ENCODE data around the gene IDE. TPM values are rescaled to one million over a fixed set of nuclear protein-coding genes. Genes with fewer than 3 reads are reported as not detected.
A peak's percentile ranks its signal among the peaks of the same experiment; 100 is the strongest.

IDE gene
- total RNA-seq: 14.1 TPM

DNA sequence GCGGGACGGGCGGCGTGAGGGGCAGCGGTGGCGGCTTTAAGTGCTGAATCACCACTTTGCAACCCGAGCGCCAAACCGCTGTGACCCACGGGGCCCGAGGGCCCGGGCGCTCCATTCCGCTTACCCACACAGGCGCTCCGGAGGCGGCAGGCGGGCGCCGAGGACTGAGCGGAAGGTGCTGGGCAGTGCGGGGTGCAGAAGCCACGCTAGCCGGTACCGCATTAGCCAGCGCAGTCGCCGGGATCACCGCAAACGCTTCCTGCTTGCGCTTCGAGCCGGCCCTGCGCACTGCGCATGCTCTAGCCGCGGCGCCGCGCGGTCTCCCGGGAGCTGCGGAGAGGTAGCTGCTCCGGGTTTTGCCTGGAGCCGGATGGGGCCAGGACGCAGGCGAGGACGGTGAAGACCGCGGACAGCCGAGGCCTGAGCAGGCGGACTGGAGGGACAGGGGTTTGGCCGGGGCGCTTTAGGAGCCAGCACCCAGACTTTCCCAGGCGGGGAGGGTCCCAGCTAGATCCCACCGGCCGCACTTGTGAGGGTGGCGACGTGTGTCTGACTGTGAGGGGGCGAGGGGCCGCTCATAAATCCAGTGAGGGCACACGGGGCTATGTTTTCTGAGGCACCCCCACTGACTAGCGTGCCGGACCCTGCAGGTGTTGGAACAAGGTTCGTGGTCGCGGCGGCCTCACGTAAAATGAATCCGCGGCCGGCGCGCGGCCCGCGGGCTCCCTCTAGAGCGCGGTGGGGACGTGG lies at the start of gene IDE:
Gene IDE, minus strand, starts transcription at position 296 of the 750 bp plus-strand sequence. Its CDS starts 74 bp downstream, at position 222.
- Histone ChIP-seq H3K4me1 (ENCODE audit: control insufficient read depth in 3 of 3, insufficient read depth in 3 of 3, low read length in 3 of 3) (peaks cover 19 to 30% (median 23%) of the 10 kb centered on the region in 3 donors), H3K4me3 (ENCODE audit: low read length in 3 of 3) (peak within 1 kb of the TSS; percentile 75 to 95 (median 93)), H3K36me3 (ENCODE audit: control insufficient read depth in 3 of 3, insufficient read depth in 3 of 3, low read length in 3 of 3) (no peaks in the 10 kb centered on the region), H3K27ac (ENCODE audit: low read depth, low read length) (peak within 1 kb of the TSS; percentile 88), H3K9me3 (ENCODE audit: control insufficient read depth in 3 of 3, low read length in 3 of 3) (no peaks in the 10 kb centered on the region), H3K9ac (ENCODE audit: low read depth in 1 of 3, low read length in 3 of 3) (peak within 1 kb of the TSS; percentile 88 to 94 (median 92)), H3K27me3 (ENCODE audit: control insufficient read depth in 3 of 3, insufficient read depth in 3 of 3, low read length in 3 of 3) (no peaks in the 10 kb centered on the region)

DNA sequence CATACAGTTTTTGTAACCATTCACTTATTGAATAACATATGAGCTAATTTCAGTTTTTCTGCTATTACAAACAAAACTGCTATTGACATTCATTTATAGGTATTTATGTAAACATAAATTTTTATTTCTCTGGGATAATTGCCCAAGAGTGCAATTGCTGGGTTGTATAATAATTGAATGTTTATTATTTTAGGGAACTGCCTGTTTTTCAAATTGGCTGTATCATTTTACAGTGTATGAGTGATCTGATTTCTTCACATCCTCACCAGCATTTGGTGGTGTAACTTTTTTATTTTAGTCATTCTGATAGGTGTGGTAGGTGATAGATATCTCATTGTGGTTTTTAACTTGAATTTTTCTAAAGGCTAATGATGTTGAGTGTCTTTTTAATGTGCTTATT lies 45.5 kb upstream of the IDE start:
- Histone ChIP-seq H3K4me3 (ENCODE audit: low read length in 3 of 3) (no peak overlapping the region), H3K4me1 (ENCODE audit: control insufficient read depth in 3 of 3, insufficient read depth in 3 of 3, low read length in 3 of 3) (no peaks in the 10 kb centered on the region), H3K36me3 (ENCODE audit: control insufficient read depth in 3 of 3, insufficient read depth in 3 of 3, low read length in 3 of 3) (no peaks in the 10 kb centered on the region), H3K9ac (ENCODE audit: low read depth in 1 of 3, low read length in 3 of 3) (no peak overlapping the region), H3K9me3 (ENCODE audit: control insufficient read depth in 3 of 3, low read length in 3 of 3) (no peaks in the 10 kb centered on the region), H3K27ac (ENCODE audit: low read depth, low read length) (no peak overlapping the region), H3K27me3 (ENCODE audit: control insufficient read depth in 3 of 3, insufficient read depth in 3 of 3, low read length in 3 of 3) (no peaks in the 10 kb centered on the region)

DNA sequence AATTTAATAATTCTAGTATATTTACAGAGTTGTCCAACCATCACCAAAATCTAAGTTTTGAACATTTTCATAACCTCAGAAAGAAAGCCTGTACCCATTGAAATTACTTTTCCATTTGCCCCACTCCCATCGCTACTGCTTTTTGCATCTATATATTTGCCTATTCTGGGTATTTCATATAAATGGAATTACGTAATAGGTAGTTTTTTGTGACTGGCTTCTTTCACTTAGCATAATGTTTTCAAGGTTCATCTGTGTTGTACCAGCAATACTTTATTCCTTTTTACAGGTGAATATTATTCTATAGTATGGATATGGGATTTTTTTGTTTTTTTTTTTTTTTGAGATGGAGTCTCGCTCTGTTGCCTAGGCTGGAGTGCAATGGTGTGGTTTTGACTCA lies 41.6 kb upstream of the IDE start:
- Histone ChIP-seq H3K9me3 (ENCODE audit: control insufficient read depth in 3 of 3, low read length in 3 of 3) (no peaks in the 10 kb centered on the region), H3K4me1 (ENCODE audit: control insufficient read depth in 3 of 3, insufficient read depth in 3 of 3, low read length in 3 of 3) (no peaks in the 10 kb centered on the region), H3K4me3 (ENCODE audit: low read length in 3 of 3) (no peak overlapping the region), H3K27me3 (ENCODE audit: control insufficient read depth in 3 of 3, insufficient read depth in 3 of 3, low read length in 3 of 3) (no peaks in the 10 kb centered on the region), H3K36me3 (ENCODE audit: control insufficient read depth in 3 of 3, insufficient read depth in 3 of 3, low read length in 3 of 3) (no peaks in the 10 kb centered on the region), H3K27ac (ENCODE audit: low read depth, low read length) (no peak overlapping the region), H3K9ac (ENCODE audit: low read depth in 1 of 3, low read length in 3 of 3) (no peak overlapping the region)

DNA sequence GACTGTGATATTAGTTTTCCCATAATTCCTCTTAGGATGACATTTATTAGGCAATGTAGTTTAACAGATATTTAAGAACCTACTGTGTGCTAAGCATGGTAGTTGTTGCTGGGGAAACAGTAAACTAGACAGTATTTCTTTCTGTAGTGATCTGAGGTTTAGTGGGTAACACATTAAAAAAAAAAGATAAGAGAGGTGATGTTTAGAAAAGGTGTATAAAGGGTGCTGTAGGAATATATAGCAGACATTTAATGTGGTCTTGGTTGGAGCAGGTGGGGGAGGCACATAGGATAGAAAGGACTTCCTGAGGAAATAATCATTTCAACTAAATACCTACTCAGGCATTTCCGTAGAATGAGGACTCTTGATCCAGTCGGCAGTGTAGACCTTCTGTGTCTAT lies 30.9 kb upstream of the IDE start:
- H3K9me3 ChIP-seq (ENCODE audit: control insufficient read depth in 3 of 3, low read length in 3 of 3): no peaks in the 10 kb centered on the region
- H3K27ac ChIP-seq (ENCODE audit: low read depth, low read length): no peak overlapping the region
- H3K4me3 ChIP-seq (ENCODE audit: low read length in 3 of 3): no peak overlapping the region
- H3K9ac ChIP-seq (ENCODE audit: low read depth in 1 of 3, low read length in 3 of 3): no peak overlapping the region
- no peaks in the 10 kb centered on the region for H3K4me1 ChIP-seq (ENCODE audit: control insufficient read depth in 3 of 3, insufficient read depth in 3 of 3, low read length in 3 of 3)
- no peaks in the 10 kb centered on the region for H3K36me3 ChIP-seq (ENCODE audit: control insufficient read depth in 3 of 3, insufficient read depth in 3 of 3, low read length in 3 of 3)
- H3K27me3 ChIP-seq (ENCODE audit: control insufficient read depth in 3 of 3, insufficient read depth in 3 of 3, low read length in 3 of 3): no peaks in the 10 kb centered on the region

DNA sequence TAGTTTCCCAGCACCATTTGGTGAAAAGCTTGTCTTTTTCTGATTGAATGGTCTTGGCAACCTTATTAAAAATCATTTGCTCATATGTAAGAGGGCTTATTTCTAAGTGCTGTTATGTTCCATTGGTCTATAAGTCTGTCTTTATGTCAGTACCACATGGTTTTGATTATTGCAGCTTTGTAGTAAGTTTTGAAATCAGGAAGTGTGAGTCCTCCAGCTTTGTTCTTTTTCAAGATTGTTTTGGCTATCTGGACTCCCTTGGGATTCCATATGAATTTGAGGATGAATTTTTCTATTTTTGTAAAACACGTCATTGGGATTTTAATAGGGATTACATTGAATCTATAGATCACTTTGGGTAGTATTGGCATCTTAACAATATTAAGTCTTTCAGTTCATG lies 24.4 kb upstream of the IDE start:
- Histone ChIP-seq H3K4me3 (ENCODE audit: low read length in 3 of 3) (no peak overlapping the region), H3K9ac (ENCODE audit: low read depth in 1 of 3, low read length in 3 of 3) (no peak overlapping the region), H3K36me3 (ENCODE audit: control insufficient read depth in 3 of 3, insufficient read depth in 3 of 3, low read length in 3 of 3) (no peaks in the 10 kb centered on the region), H3K4me1 (ENCODE audit: control insufficient read depth in 3 of 3, insufficient read depth in 3 of 3, low read length in 3 of 3) (peaks cover 1 to 3% (median 2%) of the 10 kb centered on the region in 3 donors), H3K27me3 (ENCODE audit: control insufficient read depth in 3 of 3, insufficient read depth in 3 of 3, low read length in 3 of 3) (no peaks in the 10 kb centered on the region), H3K27ac (ENCODE audit: low read depth, low read length) (no peak overlapping the region), H3K9me3 (ENCODE audit: control insufficient read depth in 3 of 3, low read length in 3 of 3) (no peaks in the 10 kb centered on the region)

DNA sequence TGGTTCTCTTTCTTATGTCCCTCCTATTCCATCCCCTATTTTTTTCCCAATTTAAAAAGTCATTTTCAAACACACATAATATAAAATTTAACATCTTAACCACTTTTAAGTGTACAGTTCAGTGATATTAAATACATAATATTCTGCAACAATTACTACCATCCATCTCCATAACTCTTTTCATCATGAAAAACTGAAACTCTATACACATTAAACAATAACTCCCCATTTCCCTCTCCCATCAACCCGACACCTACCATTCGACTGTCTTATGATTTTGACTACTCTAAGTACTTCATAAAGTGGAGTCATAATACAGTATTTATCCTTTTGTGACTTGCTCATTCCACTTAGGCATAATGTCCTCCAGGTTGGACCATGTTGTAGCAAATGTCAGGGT lies 21.6 kb upstream of the IDE start:
- Histone ChIP-seq H3K4me1 (ENCODE audit: control insufficient read depth in 3 of 3, insufficient read depth in 3 of 3, low read length in 3 of 3) (peaks cover 9 to 16% (median 12%) of the 10 kb centered on the region in 3 donors), H3K36me3 (ENCODE audit: control insufficient read depth in 3 of 3, insufficient read depth in 3 of 3, low read length in 3 of 3) (no peaks in the 10 kb centered on the region), H3K27me3 (ENCODE audit: control insufficient read depth in 3 of 3, insufficient read depth in 3 of 3, low read length in 3 of 3) (no peaks in the 10 kb centered on the region), H3K27ac (ENCODE audit: low read depth, low read length) (no peak overlapping the region), H3K4me3 (ENCODE audit: low read length in 3 of 3) (no peak overlapping the region), H3K9me3 (ENCODE audit: control insufficient read depth in 3 of 3, low read length in 3 of 3) (no peaks in the 10 kb centered on the region), H3K9ac (ENCODE audit: low read depth in 1 of 3, low read length in 3 of 3) (no peak overlapping the region)

DNA sequence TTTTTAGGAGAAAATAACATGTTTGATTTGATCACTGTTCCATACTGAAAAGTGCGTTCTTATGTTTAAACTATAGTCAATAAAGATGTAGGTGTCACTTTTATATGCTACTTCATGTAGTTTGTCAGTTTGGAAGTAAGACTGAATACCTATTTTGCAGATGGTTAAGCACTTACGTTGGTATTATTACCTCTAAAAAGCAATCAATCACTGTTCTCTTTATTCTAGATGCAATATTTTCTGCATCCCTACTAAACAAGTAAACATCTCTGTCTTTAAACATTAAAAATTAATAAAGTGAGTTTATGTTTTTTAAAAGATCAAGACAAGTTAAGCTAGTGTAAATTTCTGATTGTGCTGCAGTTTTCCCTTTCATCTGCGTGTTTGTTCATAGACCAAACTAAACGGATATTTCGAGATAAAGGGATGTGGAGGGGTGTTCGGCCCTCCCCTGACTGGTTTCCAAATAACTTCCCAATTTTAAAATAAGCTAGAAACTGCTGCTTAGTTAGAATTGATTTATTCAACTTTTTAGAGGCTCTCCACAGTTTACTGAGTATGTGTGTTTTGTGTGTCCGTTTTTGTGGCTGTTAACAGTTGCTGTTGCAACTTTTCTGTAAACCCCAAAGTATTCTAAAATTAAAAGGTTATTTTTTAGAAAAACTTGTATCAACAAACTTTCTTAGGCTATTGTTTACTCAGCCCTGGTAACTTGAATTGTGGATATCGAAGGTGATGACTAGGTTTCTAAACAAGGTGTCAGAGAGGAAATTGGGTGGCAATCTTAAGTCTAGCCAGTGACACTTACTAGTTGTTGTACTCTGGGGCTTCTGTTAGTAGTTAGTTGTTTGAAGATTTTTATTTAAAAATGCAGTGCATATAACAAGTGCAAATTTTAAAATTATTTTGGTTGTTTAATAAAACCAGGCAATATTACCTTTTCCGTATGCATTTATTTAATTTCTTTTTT lies 20.0 kb upstream of the IDE start:
- Histone ChIP-seq H3K27me3 (ENCODE audit: control insufficient read depth in 3 of 3, insufficient read depth in 3 of 3, low read length in 3 of 3) (no peaks in the 10 kb centered on the region), H3K4me3 (ENCODE audit: low read length in 3 of 3) (peak overlapping the region; percentile 85 to 92 (median 85)), H3K9me3 (ENCODE audit: control insufficient read depth in 3 of 3, low read length in 3 of 3) (no peaks in the 10 kb centered on the region), H3K27ac (ENCODE audit: low read depth, low read length) (no peak overlapping the region), H3K9ac (ENCODE audit: low read depth in 1 of 3, low read length in 3 of 3) (peak overlapping the region in 2 of 3 donors; percentile 66 to 81), H3K36me3 (ENCODE audit: control insufficient read depth in 3 of 3, insufficient read depth in 3 of 3, low read length in 3 of 3) (no peaks in the 10 kb centered on the region), H3K4me1 (ENCODE audit: control insufficient read depth in 3 of 3, insufficient read depth in 3 of 3, low read length in 3 of 3) (peaks cover 9 to 16% (median 12%) of the 10 kb centered on the region in 3 donors)

DNA sequence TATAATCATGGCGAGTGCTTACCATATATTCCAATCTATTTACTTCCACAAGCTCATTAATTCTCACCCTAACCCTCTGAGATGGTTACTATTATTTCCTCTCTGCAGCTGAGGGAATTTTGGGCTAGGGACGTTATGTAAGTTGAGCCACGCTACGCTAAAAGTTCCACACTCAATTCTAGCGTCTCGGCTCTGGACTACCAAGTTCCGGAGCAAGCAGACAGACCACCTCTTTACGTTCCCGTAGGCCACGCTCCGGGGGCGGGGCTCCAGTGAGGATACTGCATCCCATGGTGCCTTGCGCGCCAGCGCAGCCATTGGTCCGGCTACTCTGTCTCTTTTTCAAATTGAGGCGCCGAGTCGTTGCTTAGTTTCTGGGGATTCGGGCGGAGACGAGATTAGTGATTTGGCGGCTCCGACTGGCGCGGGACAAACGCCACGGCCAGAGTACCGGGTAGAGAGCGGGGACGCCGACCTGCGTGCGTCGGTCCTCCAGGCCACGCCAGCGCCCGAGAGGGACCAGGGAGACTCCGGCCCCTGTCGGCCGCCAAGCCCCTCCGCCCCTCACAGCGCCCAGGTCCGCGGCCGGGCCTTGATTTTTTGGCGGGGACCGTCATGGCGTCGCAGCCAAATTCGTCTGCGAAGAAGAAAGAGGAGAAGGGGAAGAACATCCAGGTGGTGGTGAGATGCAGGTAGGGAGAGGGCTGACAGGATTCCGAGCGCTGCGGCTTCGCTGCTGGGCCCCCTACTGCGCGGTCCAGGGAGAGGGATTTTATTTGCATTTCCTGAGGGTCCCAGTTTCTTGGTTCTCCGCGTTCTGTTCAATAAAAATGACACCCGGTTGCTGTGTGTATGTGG lies 19.1 kb upstream of the IDE start, which contains the start of gene KIF11:
Gene KIF11, plus strand, starts transcription at position 370 of the 858 bp plus-strand sequence. Its CDS starts 246 bp downstream, at position 616.
- Histone ChIP-seq H3K9ac (ENCODE audit: low read depth in 1 of 3, low read length in 3 of 3) (peak within 1 kb of the TSS; percentile 66 to 89 (median 81)), H3K9me3 (ENCODE audit: control insufficient read depth in 3 of 3, low read length in 3 of 3) (no peaks in the 10 kb centered on the region), H3K27ac (ENCODE audit: low read depth, low read length) (peak within 1 kb of the TSS; percentile 85)

DNA sequence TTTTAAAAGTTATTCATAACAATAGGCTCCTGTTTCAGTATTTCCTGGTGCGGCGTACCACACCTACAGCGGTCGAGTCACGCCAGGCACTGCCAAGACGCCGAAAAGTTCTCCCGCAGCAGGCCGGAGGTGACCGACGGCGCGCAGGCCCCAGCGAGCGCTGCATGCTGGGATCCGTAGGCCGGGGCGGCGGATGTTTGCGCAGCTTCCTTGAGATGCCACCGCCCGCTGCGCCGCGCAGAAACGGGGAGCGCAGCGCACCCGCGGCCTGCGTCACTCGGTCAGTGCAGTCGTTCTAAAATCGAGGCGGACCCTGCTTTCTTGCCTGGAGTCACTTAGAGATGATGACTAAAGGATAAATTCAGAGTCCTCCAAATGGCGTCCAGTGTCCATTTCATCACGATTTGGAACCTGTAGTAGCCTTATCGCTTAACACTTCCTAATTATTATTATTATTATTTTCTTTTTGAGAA lies 17.7 kb upstream of the IDE start:
- Histone ChIP-seq H3K9me3 (ENCODE audit: control insufficient read depth in 3 of 3, low read length in 3 of 3) (no peaks in the 10 kb centered on the region), H3K4me1 (ENCODE audit: control insufficient read depth in 3 of 3, insufficient read depth in 3 of 3, low read length in 3 of 3) (peaks cover 9 to 16% (median 12%) of the 10 kb centered on the region in 3 donors), H3K9ac (ENCODE audit: low read depth in 1 of 3, low read length in 3 of 3) (peak overlapping the region; percentile 69 to 81 (median 74)), H3K4me3 (ENCODE audit: low read length in 3 of 3) (peak overlapping the region; percentile 85 to 92 (median 85)), H3K27ac (ENCODE audit: low read depth, low read length) (peak overlapping the region; percentile 85), H3K36me3 (ENCODE audit: control insufficient read depth in 3 of 3, insufficient read depth in 3 of 3, low read length in 3 of 3) (no peaks in the 10 kb centered on the region), H3K27me3 (ENCODE audit: control insufficient read depth in 3 of 3, insufficient read depth in 3 of 3, low read length in 3 of 3) (no peaks in the 10 kb centered on the region)

More for the DNA sequence above, 19.1 kb upstream of the IDE start, which contains the start of gene KIF11:
- peaks cover 9 to 16% (median 12%) of the 10 kb centered on the region in 3 donors for H3K4me1 ChIP-seq (ENCODE audit: control insufficient read depth in 3 of 3, insufficient read depth in 3 of 3, low read length in 3 of 3)
- H3K4me3 ChIP-seq (ENCODE audit: low read length in 3 of 3): peak within 1 kb of the TSS; percentile 85 to 92 (median 85)
- H3K36me3 ChIP-seq (ENCODE audit: control insufficient read depth in 3 of 3, insufficient read depth in 3 of 3, low read length in 3 of 3): no peaks in the 10 kb centered on the region
- H3K27me3 ChIP-seq (ENCODE audit: control insufficient read depth in 3 of 3, insufficient read depth in 3 of 3, low read length in 3 of 3): no peaks in the 10 kb centered on the region

Measured in skeletal muscle tissue (tissue), 4 donors.